HG03280 (cell line): Measurements from ENCODE around the gene FLYWCH2.
"Not testable (repeated sequence)": the region's sequence is repeated elsewhere in the genome, so short reads cannot be mapped to it uniquely, and the experiment has no call there.

ENCODE experiments used
- ATAC-seq: cut with Tn5 transposase; IDR thresholded peaks from one replicate; pipeline ENCODE4 v1.9.1; 2021; ENCODE audit warnings: mild to moderate bottlenecking, moderate library complexity; ENCODE audit not compliant: unreplicated experiment

The FLYWCH2 gene

GRCh38 chr16:2912330-2913199 lies 29.6 kb downstream of the FLYWCH2 start:
- peak; percentile 12 for ATAC-seq

- no peak for ATAC-seq
Observed at GRCh38 chr16:2913603-2914002, 30.6 kb downstream of the FLYWCH2 start.

GRCh38 chr16:2914233-2914632 lies 31.2 kb downstream of the FLYWCH2 start:
- ATAC-seq: no peak

- no peak for ATAC-seq
Observed at GRCh38 chr16:2915196-2915929, 32.3 kb downstream of the FLYWCH2 start.

GRCh38 chr16:2919511-2920255 lies 36.7 kb downstream of the FLYWCH2 start:
- ATAC-seq: no peak

GRCh38 chr16:2923481-2923880 lies 40.5 kb downstream of the FLYWCH2 start:
- no peak for ATAC-seq

GRCh38 chr16:2924901-2925755 lies 42.1 kb downstream of the FLYWCH2 start:
- no peak for ATAC-seq

GRCh38 chr16:2925951-2926649 lies 43.1 kb downstream of the FLYWCH2 start:
- ATAC-seq: no peak

GRCh38 chr16:2926650-2926999 lies 43.6 kb downstream of the FLYWCH2 start:
- ATAC-seq: no peak

GRCh38 chr16:2927010-2927646 lies 44.1 kb downstream of the FLYWCH2 start:
- ATAC-seq: peak; percentile 84

- ATAC-seq: not testable (repeated sequence)
Observed at GRCh38 chr16:2928151-2928550, 45.1 kb downstream of the FLYWCH2 start.

GRCh38 chr16:2928796-2929195 lies 45.8 kb downstream of the FLYWCH2 start:
- no peak for ATAC-seq

GRCh38 chr16:2929693-2930092 lies 46.7 kb downstream of the FLYWCH2 start:
- ATAC-seq: no peak

- ATAC-seq: no peak
Observed at GRCh38 chr16:2930236-2930635, 47.2 kb downstream of the FLYWCH2 start.

- ATAC-seq: not testable (repeated sequence)
Observed at GRCh38 chr16:2931231-2931914, 48.4 kb downstream of the FLYWCH2 start.

- ATAC-seq: no peak
Observed at GRCh38 chr16:2933136-2933535, 50.1 kb downstream of the FLYWCH2 start.

GRCh38 chr16:2933701-2934100 lies 50.7 kb downstream of the FLYWCH2 start:
- no peak for ATAC-seq

GRCh38 chr16:2934450-2934849 lies 51.4 kb downstream of the FLYWCH2 start:
- no peak for ATAC-seq
